ENCODE measurements around the gene LCE2B.
A peak's percentile ranks its signal among the peaks of the same experiment; 100 is the strongest.

LCE2B gene

DNA sequence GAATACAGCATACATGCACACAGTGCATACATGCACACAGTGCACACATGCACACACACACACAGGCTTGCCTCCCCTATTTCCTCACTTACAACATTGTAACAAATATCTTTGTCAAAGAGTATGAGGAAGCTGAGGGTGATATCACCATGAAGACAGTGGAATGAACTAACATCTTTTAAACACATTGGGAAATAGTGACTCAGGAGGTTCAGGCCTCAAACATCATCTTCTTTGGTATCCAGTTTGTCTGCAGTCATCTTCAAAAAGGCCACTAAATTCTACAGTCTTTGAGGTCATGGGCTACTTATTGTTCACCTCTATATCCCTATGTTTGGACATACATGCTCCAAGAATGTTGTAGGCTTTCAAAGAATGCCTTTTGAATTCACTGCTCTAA, 2.1 kb upstream of the LCE2B start:
- H2AK5ac ChIP-seq (ENCODE audit: low read length, severe bottlenecking) = no peak overlapping the region
- no peak overlapping the region for H3K4me2 ChIP-seq (ENCODE audit: low read length, poor library complexity, severe bottlenecking)
- H3K4me1 ChIP-seq (ENCODE audit: control insufficient read depth, insufficient read depth, low read depth, low read length) = no peaks in the 10 kb centered on the region
- no peak overlapping the region for H3K4ac ChIP-seq (ENCODE audit: low read depth in 1 of 2, low read length in 2 of 2)
- no peaks in the 10 kb centered on the region for H3K36me3 ChIP-seq (ENCODE audit: control insufficient read depth in 1 of 2, insufficient read depth in 2 of 2, low read depth in 1 of 2, low read length in 2 of 2)
- peaks cover 0 to 17% of the 10 kb centered on the region in 2 experiments for H3K27me3 ChIP-seq (ENCODE audit: control insufficient read depth in 1 of 2, insufficient read depth in 1 of 2, low read length in 2 of 2)
- no peak overlapping the region for H3K18ac ChIP-seq (ENCODE audit: low read depth in 1 of 2, low read length in 2 of 2)
- H3K4me3 ChIP-seq (ENCODE audit: insufficient read depth in 1 of 2, low read depth in 1 of 2, low read length in 2 of 2) = no peak overlapping the region
- H3K27ac ChIP-seq (ENCODE audit: low read length, poor library complexity, severe bottlenecking) = no peak overlapping the region
- H3K9me3 ChIP-seq (ENCODE audit: control insufficient read depth, low read length) = no peaks in the 10 kb centered on the region
- H3K79me1 ChIP-seq (replicated peaks; ENCODE audit: low read length, poor library complexity, severe bottlenecking) = no peaks in the 10 kb centered on the region
- no peak for DNase-seq
- H3K23ac ChIP-seq (ENCODE audit: low read length in 2 of 2) = no peak overlapping the region
- no peak overlapping the region for H4K8ac ChIP-seq (ENCODE audit: low read length)
- H2BK12ac ChIP-seq (ENCODE audit: low read length in 2 of 2) = no peak overlapping the region
- no peak overlapping the region for H2BK5ac ChIP-seq (ENCODE audit: low read depth, low read length, poor library complexity, severe bottlenecking)
- no peak overlapping the region for H2BK15ac ChIP-seq (ENCODE audit: low read depth, poor library complexity, severe bottlenecking)
- H2AFZ ChIP-seq (ENCODE audit: low read depth, low read length) = no peak overlapping the region
- no peak overlapping the region for H3K14ac ChIP-seq (ENCODE audit: low read length in 2 of 2)
- no peak overlapping the region for H4K91ac ChIP-seq (ENCODE audit: low read length)
- H2BK120ac ChIP-seq (ENCODE audit: low read depth, low read length) = no peak overlapping the region
- no peak overlapping the region for H3K9ac ChIP-seq (ENCODE audit: low read length)

DNA sequence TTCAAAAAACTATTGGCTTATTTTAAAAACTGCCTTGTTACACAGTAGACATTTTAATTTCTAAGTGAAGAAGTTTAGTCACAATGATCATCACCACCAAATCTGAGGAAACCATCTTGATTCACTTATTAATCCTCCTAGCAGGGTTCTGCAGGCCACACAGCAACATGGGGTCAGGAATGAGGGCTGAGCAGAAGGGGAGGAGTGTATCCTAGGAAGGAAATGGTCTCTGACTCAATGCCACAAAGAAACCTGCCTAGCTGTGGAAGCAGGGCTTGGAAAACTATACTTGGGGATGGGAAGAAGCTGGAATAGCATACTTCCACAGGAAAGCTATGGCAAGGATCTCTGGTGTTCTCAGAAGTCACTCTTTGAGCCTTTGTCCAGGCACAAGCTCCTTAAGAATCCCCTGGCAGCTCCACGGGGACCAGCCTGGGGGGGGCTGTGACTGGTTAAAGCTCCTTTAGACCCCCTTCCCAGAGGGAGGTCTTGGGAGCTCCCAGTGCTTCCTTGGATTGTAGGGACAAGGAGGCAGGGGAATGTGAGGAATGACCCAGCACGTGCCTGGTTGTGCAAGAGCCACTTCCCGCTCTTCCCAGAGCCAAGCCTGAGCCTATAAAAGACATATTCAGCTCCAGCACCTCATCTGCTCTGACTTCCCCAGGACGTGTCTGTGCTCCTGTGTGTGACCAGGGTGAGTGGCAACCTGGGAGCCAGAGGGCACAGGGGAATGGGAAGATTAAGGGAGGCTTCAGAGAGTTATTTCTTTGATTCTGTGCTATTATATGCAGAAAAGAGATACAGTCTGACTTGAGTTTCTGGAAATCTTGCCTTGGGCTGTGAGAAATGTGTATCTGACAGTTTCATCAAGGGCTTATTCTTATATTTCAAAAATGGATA, 12.0 kb downstream of the LCE2B start, which contains the start of gene LCE2A:
TSS of gene LCE2A (plus strand) at position 645 of the 900 bp plus-strand sequence. CDS start 557 bp downstream, outside the sequence.
- H4K91ac ChIP-seq (ENCODE audit: low read length) = no peak within 1 kb of the TSS
- no peaks in the 10 kb centered on the region for H3K4me1 ChIP-seq (ENCODE audit: control insufficient read depth, insufficient read depth, low read depth, low read length)
- H3K79me1 ChIP-seq (replicated peaks; ENCODE audit: low read length, poor library complexity, severe bottlenecking) = no peaks in the 10 kb centered on the region
- H3K4ac ChIP-seq (ENCODE audit: low read depth in 1 of 2, low read length in 2 of 2) = no peak within 1 kb of the TSS
- H2BK5ac ChIP-seq (ENCODE audit: low read depth, low read length, poor library complexity, severe bottlenecking) = no peak within 1 kb of the TSS
- no peak within 1 kb of the TSS for H3K27ac ChIP-seq (ENCODE audit: low read length, poor library complexity, severe bottlenecking)
- H2AK5ac ChIP-seq (ENCODE audit: low read length, severe bottlenecking) = no peak within 1 kb of the TSS
- no peak within 1 kb of the TSS for H3K4me3 ChIP-seq (ENCODE audit: insufficient read depth in 1 of 2, low read depth in 1 of 2, low read length in 2 of 2)
- no peak within 1 kb of the TSS for H3K4me2 ChIP-seq (ENCODE audit: low read length, poor library complexity, severe bottlenecking)
- no peak within 1 kb of the TSS for H3K18ac ChIP-seq (ENCODE audit: low read depth in 1 of 2, low read length in 2 of 2)
- no peak within 1 kb of the TSS for H2AFZ ChIP-seq (ENCODE audit: low read depth, low read length)
- no peak within 1 kb of the TSS for H3K9ac ChIP-seq (ENCODE audit: low read length)
- H2BK15ac ChIP-seq (ENCODE audit: low read depth, poor library complexity, severe bottlenecking) = no peak within 1 kb of the TSS
- no peak for DNase-seq
- no peaks in the 10 kb centered on the region for H3K9me3 ChIP-seq (ENCODE audit: control insufficient read depth, low read length)
- no peak within 1 kb of the TSS for H2BK120ac ChIP-seq (ENCODE audit: low read depth, low read length)
- H3K27me3 ChIP-seq (ENCODE audit: control insufficient read depth in 1 of 2, insufficient read depth in 1 of 2, low read length in 2 of 2) = no peaks in the 10 kb centered on the region
- no peak within 1 kb of the TSS for H3K23ac ChIP-seq (ENCODE audit: low read length in 2 of 2)
- WGBS = 43% methylated on average over 4 of the region's 4 CpGs
- no peaks in the 10 kb centered on the region for H3K36me3 ChIP-seq (ENCODE audit: control insufficient read depth in 1 of 2, insufficient read depth in 2 of 2, low read depth in 1 of 2, low read length in 2 of 2)
- H4K8ac ChIP-seq (ENCODE audit: low read length) = no peak within 1 kb of the TSS
- H3K14ac ChIP-seq (ENCODE audit: low read length in 2 of 2) = no peak within 1 kb of the TSS
- H2BK12ac ChIP-seq (ENCODE audit: low read length in 2 of 2) = no peak within 1 kb of the TSS

DNA sequence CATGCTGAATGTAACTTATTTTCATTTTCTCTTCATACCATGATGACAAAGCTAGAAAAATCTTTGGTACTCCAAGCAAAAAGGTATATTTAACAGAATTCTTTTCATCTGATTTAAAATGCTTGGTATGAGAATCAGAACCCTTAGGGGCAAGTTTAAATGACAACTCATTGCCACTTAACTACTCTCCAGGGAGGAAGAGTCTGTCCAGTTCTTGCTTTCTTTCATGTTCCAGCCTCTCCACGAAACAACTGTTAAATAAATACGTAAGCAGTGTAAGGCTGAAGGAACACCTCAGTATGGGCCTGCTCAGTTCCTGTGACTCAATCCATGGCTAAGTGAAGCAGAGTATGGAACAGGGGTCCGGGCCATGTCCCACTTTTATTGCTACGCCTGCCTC, 13.8 kb downstream of the LCE2B start:
- Histone ChIP-seq H3K14ac (ENCODE audit: low read length in 2 of 2) (no peak overlapping the region), H2AK5ac (ENCODE audit: low read length, severe bottlenecking) (no peak overlapping the region), H2BK120ac (ENCODE audit: low read depth, low read length) (no peak overlapping the region), H3K4me2 (ENCODE audit: low read length, poor library complexity, severe bottlenecking) (no peak overlapping the region), H2BK5ac (ENCODE audit: low read depth, low read length, poor library complexity, severe bottlenecking) (no peak overlapping the region), H3K27ac (ENCODE audit: low read length, poor library complexity, severe bottlenecking) (no peak overlapping the region), H3K4me3 (ENCODE audit: insufficient read depth in 1 of 2, low read depth in 1 of 2, low read length in 2 of 2) (no peak overlapping the region), H4K8ac (ENCODE audit: low read length) (no peak overlapping the region), H3K9ac (ENCODE audit: low read length) (no peak overlapping the region), H3K4me1 (ENCODE audit: control insufficient read depth, insufficient read depth, low read depth, low read length) (no peaks in the 10 kb centered on the region), H3K9me3 (ENCODE audit: control insufficient read depth, low read length) (peaks cover 5% of the 10 kb centered on the region), H3K36me3 (ENCODE audit: control insufficient read depth in 1 of 2, insufficient read depth in 2 of 2, low read depth in 1 of 2, low read length in 2 of 2) (no peaks in the 10 kb centered on the region), H2BK12ac (ENCODE audit: low read length in 2 of 2) (no peak overlapping the region), H4K91ac (ENCODE audit: low read length) (no peak overlapping the region), H2BK15ac (ENCODE audit: low read depth, poor library complexity, severe bottlenecking) (no peak overlapping the region), H3K27me3 (ENCODE audit: control insufficient read depth in 1 of 2, insufficient read depth in 1 of 2, low read length in 2 of 2) (no peaks in the 10 kb centered on the region), H3K18ac (ENCODE audit: low read depth in 1 of 2, low read length in 2 of 2) (no peak overlapping the region), H2AFZ (ENCODE audit: low read depth, low read length) (no peak overlapping the region), H3K79me1 (replicated peaks; ENCODE audit: low read length, poor library complexity, severe bottlenecking) (no peaks in the 10 kb centered on the region), H3K4ac (ENCODE audit: low read depth in 1 of 2, low read length in 2 of 2) (no peak overlapping the region), H3K23ac (ENCODE audit: low read length in 2 of 2) (no peak overlapping the region)
- DNase-seq = no peak
- 96% methylated on average over 2 of the region's 4 CpGs for WGBS

DNA sequence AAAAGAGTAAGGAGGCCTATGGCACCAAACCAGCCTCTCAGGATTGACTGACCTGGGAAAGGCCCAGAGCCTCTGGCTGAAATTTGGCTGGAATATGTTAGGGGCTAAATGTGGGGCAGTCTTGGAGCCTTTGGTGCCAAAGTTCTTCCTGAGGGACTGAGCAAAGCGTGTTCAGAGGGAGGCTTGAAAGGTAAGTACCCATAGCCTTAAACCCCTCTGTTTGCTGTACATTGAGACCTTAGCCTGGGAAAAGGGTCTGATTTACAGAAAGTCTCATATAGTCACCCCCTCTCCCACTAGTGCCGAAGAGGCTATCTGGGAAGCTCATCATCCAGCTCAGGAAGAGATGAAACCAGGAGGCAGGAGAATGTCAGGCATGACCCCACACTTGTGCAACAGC, 21.9 kb downstream of the LCE2B start, which contains the start of gene LCE4A:
TSS of gene LCE4A (plus strand) at position 301 of the 400 bp plus-strand sequence. CDS start 916 bp downstream, outside the sequence.
- Histone ChIP-seq H2AK5ac (ENCODE audit: low read length, severe bottlenecking) (no peak within 1 kb of the TSS), H3K4ac (ENCODE audit: low read depth in 1 of 2, low read length in 2 of 2) (no peak within 1 kb of the TSS), H2BK12ac (ENCODE audit: low read length in 2 of 2) (no peak within 1 kb of the TSS), H3K4me1 (ENCODE audit: control insufficient read depth, insufficient read depth, low read depth, low read length) (no peaks in the 10 kb centered on the region), H3K23ac (ENCODE audit: low read length in 2 of 2) (peak within 1 kb of the TSS in 1 of 2 experiments; percentile 77), H2BK5ac (ENCODE audit: low read depth, low read length, poor library complexity, severe bottlenecking) (no peak within 1 kb of the TSS), H3K27ac (ENCODE audit: low read length, poor library complexity, severe bottlenecking) (no peak within 1 kb of the TSS), H3K14ac (ENCODE audit: low read length in 2 of 2) (no peak within 1 kb of the TSS), H2BK120ac (ENCODE audit: low read depth, low read length) (no peak within 1 kb of the TSS), H3K18ac (ENCODE audit: low read depth in 1 of 2, low read length in 2 of 2) (no peak within 1 kb of the TSS), H3K9ac (ENCODE audit: low read length) (no peak within 1 kb of the TSS), H3K36me3 (ENCODE audit: control insufficient read depth in 1 of 2, insufficient read depth in 2 of 2, low read depth in 1 of 2, low read length in 2 of 2) (no peaks in the 10 kb centered on the region), H3K4me3 (ENCODE audit: insufficient read depth in 1 of 2, low read depth in 1 of 2, low read length in 2 of 2) (no peak within 1 kb of the TSS), H3K27me3 (ENCODE audit: control insufficient read depth in 1 of 2, insufficient read depth in 1 of 2, low read length in 2 of 2) (no peaks in the 10 kb centered on the region), H2AFZ (ENCODE audit: low read depth, low read length) (no peak within 1 kb of the TSS), H3K79me1 (replicated peaks; ENCODE audit: low read length, poor library complexity, severe bottlenecking) (no peaks in the 10 kb centered on the region), H3K9me3 (ENCODE audit: control insufficient read depth, low read length) (peaks cover 7% of the 10 kb centered on the region), H2BK15ac (ENCODE audit: low read depth, poor library complexity, severe bottlenecking) (no peak within 1 kb of the TSS), H4K8ac (ENCODE audit: low read length) (no peak within 1 kb of the TSS), H4K91ac (ENCODE audit: low read length) (no peak within 1 kb of the TSS), H3K4me2 (ENCODE audit: low read length, poor library complexity, severe bottlenecking) (no peak within 1 kb of the TSS)
- no peak for DNase-seq
- 35% methylated on average over 2 of the region's 2 CpGs for WGBS
